ENCODE data around the gene TMBIM1. TPM values are rescaled to one million over a fixed set of nuclear protein-coding genes. Genes with fewer than 3 reads are reported as not detected.

The TMBIM1 gene
- total and polyA plus RNA-seq, 9 of the 15 experiments (the other 6 are each of a cell fraction or from before 2014, with no cell fraction given), result 14.2 to 105 (median 47.0) TPM

DNA sequence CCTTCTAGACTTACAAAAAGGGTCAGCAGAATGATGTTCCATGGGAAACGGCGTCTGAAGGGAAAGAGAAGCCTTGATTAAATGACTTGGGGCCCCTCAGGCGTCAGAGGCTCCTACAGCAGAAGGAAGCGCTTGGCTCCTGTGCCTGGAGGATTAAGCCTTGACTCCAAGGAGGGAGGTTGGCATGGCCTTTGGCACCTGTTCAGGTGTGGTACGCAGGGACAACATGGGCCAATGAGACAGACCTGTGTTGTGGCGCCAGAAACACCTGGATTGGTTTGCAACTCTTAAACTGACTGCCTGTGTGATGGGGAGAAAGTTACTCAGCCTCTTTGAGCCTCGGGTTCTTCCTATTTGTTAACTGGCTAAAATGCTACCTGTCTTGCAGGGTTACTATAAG, 14.4 kb downstream of the TMBIM1 start (continued):
- TF ChIP-seq HBP1 (CRISPR knock-in tag; IDR thresholded peaks at IDR 0.05) (no peak), SRSF1 (IDR thresholded peaks at IDR 0.05; ENCODE audit: low read depth, low read length) (no peak), ZNF79 (CRISPR knock-in tag; IDR thresholded peaks at IDR 0.05; ENCODE audit: low read depth) (no peak), KLF6 (CRISPR knock-in tag; IDR thresholded peaks at IDR 0.05; ENCODE audit: borderline replicate concordance) (no peak), E2F1 (CRISPR knock-in tag; IDR thresholded peaks at IDR 0.05) (no peak), U2AF2 (optimal IDR thresholded peaks at IDR 0.05; ENCODE audit: low read depth, low read length) (no peak), CBFB (CRISPR knock-in tag; IDR thresholded peaks at IDR 0.05) (no peak), TBL1XR1 (IDR thresholded peaks at IDR 0.05; ENCODE audit: low read length in 2 of 2) (no peak), ZFP30 (CRISPR knock-in tag; IDR thresholded peaks at IDR 0.05; ENCODE audit: borderline replicate concordance) (no peak), NCOR1 (IDR thresholded peaks at IDR 0.05) (no peak)
- TF ChIP-seq, protein P1, sequence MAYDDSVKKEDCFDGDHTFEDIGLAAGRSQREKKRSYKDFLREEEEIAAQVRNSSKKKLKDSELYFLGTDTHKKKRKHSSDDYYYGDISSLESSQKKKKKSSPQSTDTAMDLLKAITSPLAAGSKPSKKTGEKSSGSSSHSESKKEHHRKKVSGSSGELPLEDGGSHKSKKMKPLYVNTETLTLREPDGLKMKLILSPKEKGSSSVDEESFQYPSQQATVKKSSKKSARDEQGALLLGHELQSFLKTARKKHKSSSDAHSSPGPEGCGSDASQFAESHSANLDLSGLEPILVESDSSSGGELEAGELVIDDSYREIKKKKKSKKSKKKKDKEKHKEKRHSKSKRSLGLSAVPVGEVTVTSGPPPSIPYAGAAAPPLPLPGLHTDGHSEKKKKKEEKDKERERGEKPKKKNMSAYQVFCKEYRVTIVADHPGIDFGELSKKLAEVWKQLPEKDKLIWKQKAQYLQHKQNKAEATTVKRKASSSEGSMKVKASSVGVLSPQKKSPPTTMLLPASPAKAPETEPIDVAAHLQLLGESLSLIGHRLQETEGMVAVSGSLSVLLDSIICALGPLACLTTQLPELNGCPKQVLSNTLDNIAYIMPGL (CRISPR knock-in tag; IDR thresholded peaks at IDR 0.05), result no peak
